H9 (cell line): Measurements from ENCODE around the gene EDA. TPM values are rescaled to one million over a fixed set of nuclear protein-coding genes. Genes with fewer than 3 reads are reported as not detected.

Experiments used
- DNase-seq: peaks from one replicate; pipeline ENCODE4 v3.0.0-alpha.2; 2017
- H2AFZ ChIP-seq: one replicate; pipeline ENCODE4 v1.6.1; 2013; ENCODE audit warnings: mild to moderate bottlenecking, low read length, control low read depth, moderate library complexity
- H2AK5ac ChIP-seq: 2 replicates; pipeline ENCODE4 v1.6.1; 2013; ENCODE audit warnings: low read length, control low read depth, mixed read lengths; ENCODE audit not compliant: insufficient read length
- H2BK120ac ChIP-seq: one replicate; pipeline ENCODE4 v1.6.1; 2013; ENCODE audit warnings: low read depth, mild to moderate bottlenecking, low read length, control low read depth, inconsistent platforms; ENCODE audit not compliant: poor library complexity, severe bottlenecking
- H2BK12ac ChIP-seq: 2 replicates; pipeline ENCODE4 v1.6.1; 2013; ENCODE audit warnings: low read length, control low read depth, mixed read lengths, low read depth; ENCODE audit not compliant: insufficient read length
- H2BK15ac ChIP-seq: 2 replicates; pipeline ENCODE4 v1.6.1; 2013; ENCODE audit warnings: low read depth, low read length, control low read depth
- H2BK20ac ChIP-seq: one replicate; pipeline ENCODE4 v1.6.1; 2013; ENCODE audit warnings: low read depth, mild to moderate bottlenecking, low read length, control low read depth, inconsistent platforms; ENCODE audit not compliant: poor library complexity, severe bottlenecking
- H2BK5ac ChIP-seq: 2 replicates; pipeline ENCODE4 v1.6.1; 2013; ENCODE audit warnings: low read length, control low read depth, mixed read lengths; ENCODE audit not compliant: insufficient read length
- H3K14ac ChIP-seq: 2 replicates; pipeline ENCODE4 v1.6.1; 2013; ENCODE audit warnings: low read length, control low read depth; ENCODE audit not compliant: insufficient read depth
- H3K18ac ChIP-seq: 2 replicates; pipeline ENCODE4 v1.6.1; 2013; ENCODE audit warnings: low read depth, mild to moderate bottlenecking, mixed read lengths, low read length, control low read depth; ENCODE audit not compliant: insufficient read length
- H3K23ac ChIP-seq: 2 replicates; pipeline ENCODE4 v1.6.1; 2013; ENCODE audit warnings: low read length, control low read depth, mixed read lengths, low read depth; ENCODE audit not compliant: insufficient read length
- H3K23me2 ChIP-seq: 2 replicates; pipeline ENCODE4 v1.6.1; 2013; ENCODE audit warnings: low read depth, mild to moderate bottlenecking, mixed read lengths, low read length, control low read depth; ENCODE audit not compliant: insufficient read length, poor library complexity, severe bottlenecking
- H3K27ac ChIP-seq: 2 replicates; pipeline ENCODE4 v1.5.1; 2013; ENCODE audit warnings: low read length, control low read depth, mixed read lengths, low read depth; ENCODE audit not compliant: insufficient read length
- H3K27me3 ChIP-seq: 2 replicates; pipeline ENCODE4 v1.6.1; 2013; ENCODE audit warnings: low read length, control low read depth, inconsistent platforms; ENCODE audit not compliant: insufficient read depth
- H3K4ac ChIP-seq: 2 replicates; pipeline ENCODE4 v1.6.1; 2013; ENCODE audit warnings: low read depth, mild to moderate bottlenecking, control low read depth, inconsistent platforms, low read length, moderate library complexity
- H3K4me1 ChIP-seq: 2 replicates; pipeline ENCODE4 v1.6.1; 2013; ENCODE audit warnings: low read length, control low read depth, inconsistent platforms; ENCODE audit not compliant: insufficient read depth
- H3K4me2 ChIP-seq: 2 replicates; pipeline ENCODE4 v1.6.1; 2013; ENCODE audit warnings: low read length, control low read depth, mixed read lengths; ENCODE audit not compliant: insufficient read length, insufficient read depth
- H3K56ac ChIP-seq: 2 replicates; pipeline ENCODE4 v1.6.1; 2013; ENCODE audit warnings: low read depth, mild to moderate bottlenecking, mixed read lengths, low read length, control low read depth; ENCODE audit not compliant: insufficient read length
- H3K79me1 ChIP-seq: 2 replicates; pipeline ENCODE4 v1.6.1; 2013; ENCODE audit warnings: low read depth, mild to moderate bottlenecking, moderate library complexity, low read length, control low read depth, inconsistent platforms; ENCODE audit not compliant: insufficient read depth, poor library complexity, severe bottlenecking
- H3K79me2 ChIP-seq: 2 replicates; pipeline ENCODE4 v1.6.1; 2013; ENCODE audit warnings: low read length, control low read depth, inconsistent platforms; ENCODE audit not compliant: insufficient read depth
- H3K9ac ChIP-seq: 2 replicates; pipeline ENCODE4 v1.6.1; 2013; ENCODE audit warnings: low read length, control low read depth, mixed read lengths; ENCODE audit not compliant: insufficient read length; ENCODE audit errors: extremely low read depth
- H3K9me3 ChIP-seq: one replicate; pipeline ENCODE4 v1.6.1; 2013; ENCODE audit warnings: low read depth, low read length, inconsistent platforms; ENCODE audit not compliant: control insufficient read depth
- H3T11ph ChIP-seq: one replicate; pipeline ENCODE4 v1.6.1; 2013; ENCODE audit warnings: mild to moderate bottlenecking, low read length, control low read depth, inconsistent platforms
- H4K20me1 ChIP-seq: one replicate; pipeline ENCODE4 v1.6.1; 2013; ENCODE audit not compliant: control insufficient read depth, insufficient read length, insufficient read depth
- H4K5ac ChIP-seq: 2 replicates; pipeline ENCODE4 v1.6.1; 2013; ENCODE audit warnings: low read depth, mild to moderate bottlenecking, mixed read lengths, low read length, control low read depth; ENCODE audit not compliant: insufficient read length
- H4K8ac ChIP-seq: replicated peaks from 2 replicates; pipeline ENCODE4 v1.6.1; 2013; ENCODE audit warnings: low read length, control low read depth, mixed read lengths, low read depth; ENCODE audit not compliant: insufficient read length
- H4K91ac ChIP-seq: 2 replicates; pipeline ENCODE4 v1.6.1; 2013; ENCODE audit warnings: low read depth, mild to moderate bottlenecking, moderate library complexity, mixed read lengths, low read length, control low read depth; ENCODE audit not compliant: insufficient read length
- H3K27ac Mint-ChIP-seq, 3 experiments: 2 replicates in 2 of 3; 3 replicates in 1 of 3; pipeline ENCODE4 v1.8.0; 2020 to 2021; ENCODE audit warnings: mixed read lengths in 3 of 3, mild to moderate bottlenecking in 1 of 3, moderate library complexity in 1 of 3
- H3K27me3 Mint-ChIP-seq: 2 replicates; pipeline ENCODE4 v1.8.0; 2021; ENCODE audit warnings: low read depth, mild to moderate bottlenecking, moderate library complexity, mixed read lengths
- H3K36me3 Mint-ChIP-seq, 3 experiments: 2 replicates in 2 of 3; 3 replicates in 1 of 3; pipeline ENCODE4 v1.8.0; 2020 to 2021; ENCODE audit warnings: low read depth in 3 of 3, mixed read lengths in 3 of 3; ENCODE audit not compliant: insufficient read depth in 1 of 3
- H3K4me1 Mint-ChIP-seq, 2 experiments: 2 replicates each; pipeline ENCODE4 v1.8.0; 2020; ENCODE audit warnings: mixed read lengths in 2 of 2
- H3K4me3 Mint-ChIP-seq, 2 experiments: 2 replicates in 1 of 2; 3 replicates in 1 of 2; pipeline ENCODE4 v1.8.0; 2020 to 2021; ENCODE audit warnings: mild to moderate bottlenecking in 2 of 2, mixed read lengths in 2 of 2, moderate library complexity in 1 of 2
- H3K9me3 Mint-ChIP-seq, 2 experiments: 2 replicates in 1 of 2; 3 replicates in 1 of 2; pipeline ENCODE4 v1.8.0; 2020; ENCODE audit warnings: mild to moderate bottlenecking in 2 of 2, mixed read lengths in 2 of 2, moderate library complexity in 1 of 2
- CTCF ChIP-seq: fragments of 200-600 bp; sonication (generic); conservative IDR thresholded peaks from 3 replicates; pipeline ENCODE4 v1.8.0; 2021; ENCODE audit warnings: antibody characterized with exemption, mild to moderate bottlenecking
- WGBS: extraction: QIAGEN DNeasy Blood & Tissue Kit; methylation state at CpG from one replicate; pipeline ENCODE4 v1.1.7; 2013; ENCODE audit warnings: missing lambda C conversion rate, low lambda C conversion rate, mixed read lengths; ENCODE audit not compliant: insufficient read length; ENCODE audit errors: extremely low coverage; 5-methylcytosine and 5-hydroxymethylcytosine counted together
- total RNA-seq: library from RNA; stranded (reverse); gene quantifications from 2 replicates; pipeline ENCODE4 v1.2.1, GENCODE V29; 2021

EDA gene
- total RNA-seq, 1 experiment from 2014 or later = 7.7 TPM

DNA sequence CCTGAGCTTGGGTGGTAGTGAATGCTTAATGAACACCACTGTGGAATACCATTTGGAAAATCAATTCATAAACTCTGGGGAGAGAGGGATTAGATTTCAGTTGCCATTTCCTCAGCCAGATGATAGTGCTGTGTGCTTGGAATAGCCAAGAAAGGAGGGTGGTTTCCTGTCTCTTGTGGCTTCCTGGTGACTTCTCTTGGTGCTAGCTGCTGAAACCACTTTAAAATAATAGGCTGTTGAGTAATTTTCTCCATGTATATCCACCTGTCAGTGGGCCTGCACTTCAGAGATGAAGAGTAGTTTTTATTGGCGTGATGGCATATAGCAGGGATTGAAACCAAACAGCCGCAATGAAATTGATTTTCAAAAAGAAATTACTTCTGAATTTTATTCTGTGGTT lies 11.8 kb downstream of the EDA start:
- H3K36me3 Mint-ChIP-seq = peaks cover 12 to 22% (median 14%) of the 10 kb centered on the region in 3 experiments
- no peaks in the 10 kb centered on the region for H3K27me3 ChIP-seq
- H3K27ac ChIP-seq = no peak overlapping the region
- no peak overlapping the region for H4K91ac ChIP-seq
- no peak for TF ChIP-seq CTCF
- H3T11ph ChIP-seq = no peak overlapping the region
- H2AFZ ChIP-seq = no peak overlapping the region
- H3K18ac ChIP-seq = no peak overlapping the region
- H2AK5ac ChIP-seq = no peak overlapping the region
- no peak overlapping the region for H3K23ac ChIP-seq
- H3K9me3 Mint-ChIP-seq = peaks cover 60 to 70% of the 10 kb centered on the region in 2 experiments
- H3K9ac ChIP-seq = no peak overlapping the region
- H3K79me1 ChIP-seq = no peaks in the 10 kb centered on the region
- no peak overlapping the region for H3K4me3 Mint-ChIP-seq
- H2BK5ac ChIP-seq = no peak overlapping the region
- peaks cover 46% of the 10 kb centered on the region for H3K9me3 ChIP-seq
- no peak overlapping the region for H2BK120ac ChIP-seq
- no peak overlapping the region for H3K4ac ChIP-seq
- WGBS = no CpG with 5 or more reads among the region's 2 CpGs
- H3K27ac Mint-ChIP-seq = no peak overlapping the region
- H3K14ac ChIP-seq = no peak overlapping the region
- no peaks in the 10 kb centered on the region for H3K79me2 ChIP-seq
- H4K20me1 ChIP-seq = no peaks in the 10 kb centered on the region
- no peak overlapping the region for H2BK12ac ChIP-seq
- H2BK15ac ChIP-seq = no peak overlapping the region
- H3K27me3 Mint-ChIP-seq = no peaks in the 10 kb centered on the region
- H3K23me2 ChIP-seq = no peaks in the 10 kb centered on the region
- H4K8ac ChIP-seq = no peak overlapping the region
- H3K4me2 ChIP-seq = no peak overlapping the region
- DNase-seq = no peak
- no peak overlapping the region for H3K56ac ChIP-seq
- no peaks in the 10 kb centered on the region for H3K4me1 Mint-ChIP-seq
- no peak overlapping the region for H2BK20ac ChIP-seq
- no peaks in the 10 kb centered on the region for H3K4me1 ChIP-seq
- H4K5ac ChIP-seq = no peak overlapping the region
